Activated T-cell treated with anti-CD3 and anti-CD28 coated beads for 48 hours (primary cell): ENCODE data around the gene DPM2.

Source experiments
- DNase-seq: peaks from one replicate; pipeline ENCODE4 v3.0.0-alpha.2; 2020; ENCODE audit warnings: low read depth

Gene DPM2

DNA sequence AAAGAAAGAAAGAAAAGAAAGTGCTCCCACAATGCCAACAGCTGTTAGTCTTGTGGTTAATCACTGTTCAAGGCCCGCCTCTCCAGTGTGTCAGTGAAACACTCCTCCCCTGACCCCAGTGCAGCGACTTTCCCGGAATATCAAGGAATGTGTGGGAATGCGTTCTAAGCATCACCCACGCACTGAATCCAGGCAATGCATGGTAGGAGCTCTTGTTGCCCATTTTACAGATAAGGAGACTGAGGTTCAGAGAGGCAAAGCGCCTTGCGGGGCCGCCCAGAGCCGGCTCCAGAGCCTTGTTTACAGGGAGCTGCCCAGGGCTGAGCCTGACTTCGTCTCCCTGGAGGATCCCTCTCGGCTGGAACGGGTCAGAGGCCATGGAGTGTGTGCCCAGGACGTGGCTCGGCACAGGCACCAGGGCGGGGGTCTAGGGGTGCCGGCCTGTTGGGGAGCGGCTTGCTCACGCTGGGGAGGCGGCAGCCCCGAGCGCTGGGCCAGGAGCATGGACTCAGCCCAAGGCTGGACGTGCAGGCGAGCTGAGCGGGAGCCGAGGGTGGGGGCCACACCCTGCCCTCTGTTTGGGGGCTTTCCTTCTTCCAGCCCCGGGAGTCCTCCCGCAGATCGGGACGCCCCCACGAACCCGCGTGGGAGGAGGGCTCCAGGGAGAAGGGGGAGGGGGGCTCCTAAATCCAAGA lies 39.1 kb downstream of the DPM2 start:
- no peak for DNase-seq

DNA sequence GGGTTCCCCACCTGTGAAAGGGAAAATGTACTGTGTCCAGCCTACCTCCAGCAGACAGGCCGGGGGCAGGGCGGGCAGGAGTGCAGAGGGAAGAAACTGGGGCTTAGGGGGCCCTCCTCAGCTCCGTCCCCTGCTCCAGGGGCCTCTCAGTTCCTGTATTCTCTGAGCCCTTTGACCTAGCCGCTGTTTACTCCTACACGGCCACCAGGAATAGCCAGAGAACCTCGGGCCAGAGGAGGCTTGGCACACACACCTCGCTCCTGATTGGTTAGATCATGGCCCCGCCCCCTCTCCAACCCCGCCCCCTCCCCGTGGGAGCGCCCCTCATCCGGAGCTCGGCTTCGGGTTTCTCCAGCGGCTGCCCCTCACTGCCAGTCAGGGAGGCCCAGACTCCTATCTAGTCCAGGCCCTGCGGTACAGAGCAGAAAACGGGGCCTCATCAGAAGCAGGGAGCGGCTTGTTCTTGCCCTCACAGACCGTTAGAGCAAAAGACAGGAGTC lies 40.4 kb downstream of the DPM2 start:
- DNase-seq: no peak

DNA sequence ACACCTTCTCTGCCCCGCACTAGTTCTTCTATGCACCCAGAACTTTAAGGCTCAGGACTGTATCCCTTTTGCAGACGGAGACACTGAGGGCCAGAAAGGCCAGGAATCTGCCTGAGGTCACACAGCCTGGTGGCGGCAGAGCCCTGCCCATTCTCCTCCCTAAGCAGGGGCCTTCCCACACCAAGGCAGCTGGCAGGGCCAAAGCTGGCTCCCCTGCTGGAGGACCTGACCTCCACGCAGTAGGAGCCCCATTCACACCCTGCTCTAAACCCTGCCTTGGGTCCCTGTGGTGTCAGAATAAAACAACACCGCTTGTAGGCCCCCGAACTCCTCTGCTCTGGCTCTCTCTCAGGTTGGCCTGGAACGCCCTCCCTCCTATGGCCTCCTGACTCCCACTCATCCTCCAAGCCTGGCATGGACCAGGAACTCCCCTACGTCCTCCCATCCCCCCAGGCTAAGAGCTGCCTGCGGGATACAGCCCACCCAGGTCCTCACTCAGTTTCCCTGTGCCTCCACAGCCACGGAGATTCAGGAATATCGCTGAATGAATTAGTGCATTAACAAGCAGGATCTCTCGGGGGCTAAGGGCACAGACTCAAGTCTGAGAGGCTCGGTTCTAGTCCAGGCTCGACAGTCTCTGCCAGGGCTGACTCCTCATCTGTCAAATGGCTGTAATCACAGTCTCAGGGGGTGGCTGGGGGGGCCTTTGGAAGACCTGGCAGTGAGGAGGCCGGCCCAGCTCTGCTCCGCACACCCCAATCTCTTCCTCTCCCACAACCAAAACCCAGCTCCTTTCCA lies 41.1 kb downstream of the DPM2 start:
- no peak for DNase-seq

DNA sequence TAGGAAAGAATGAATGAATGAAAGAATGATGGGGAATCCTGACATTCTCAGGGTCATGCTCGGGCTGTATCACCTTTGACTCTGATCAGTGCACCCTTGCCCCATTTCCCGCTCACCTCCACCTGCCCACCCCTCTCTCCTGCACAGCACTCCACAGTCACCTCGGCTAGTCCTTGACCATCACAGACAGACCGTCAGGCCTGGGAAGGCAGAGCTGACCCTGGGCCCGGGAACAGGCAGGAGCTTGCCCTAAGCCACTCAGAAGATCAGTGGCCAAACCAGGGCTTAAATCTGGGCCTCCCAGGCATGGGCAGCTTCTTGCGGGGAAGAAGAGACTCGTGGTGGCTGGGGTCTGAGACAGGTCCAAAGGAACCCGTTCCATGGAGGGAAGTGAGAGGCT lies 41.8 kb downstream of the DPM2 start:
- no peak for DNase-seq

GRCh38 chr9:127893392-127893791 lies 44.3 kb downstream of the DPM2 start:
- no peak for DNase-seq

GRCh38 chr9:127892831-127893230 lies 44.8 kb downstream of the DPM2 start:
- no peak for DNase-seq

GRCh38 chr9:127890053-127890452 lies 47.6 kb downstream of the DPM2 start:
- no peak for DNase-seq

DNA sequence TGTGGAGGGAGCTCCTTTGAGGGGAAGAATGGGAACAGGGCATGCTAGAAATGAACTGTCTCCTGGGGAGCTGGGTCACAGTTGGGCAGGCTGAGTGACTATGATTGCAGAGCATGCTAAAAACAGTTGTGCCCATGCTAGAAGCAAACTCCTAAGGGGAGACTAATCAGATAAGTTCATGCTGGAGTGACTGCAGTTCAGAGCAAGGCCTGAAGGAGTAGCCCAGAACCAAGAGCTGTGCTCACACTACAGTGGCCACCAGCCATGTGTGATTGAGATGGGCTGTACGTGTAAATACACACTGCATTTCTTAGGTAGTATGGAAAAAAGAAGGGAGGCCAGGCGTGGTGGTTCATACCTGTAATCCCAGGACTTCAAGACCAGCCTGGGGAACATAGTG lies 49.9 kb downstream of the DPM2 start:
- no peak for DNase-seq

GRCh38 chr9:127886401-127886972 lies 51.2 kb downstream of the DPM2 start:
- no peak for DNase-seq

- DNase-seq: no peak
Observed at GRCh38 chr9:127885508-127886281, 52.0 kb downstream of the DPM2 start.
